NCI-H2029 (cell line): ENCODE measurements around the gene MAPKAPK2.

Experiments used
- DNase-seq: peaks from one replicate; lab custom pipeline; 2025; lab: John Stamatoyannopoulos, UW

MAPKAPK2 gene

DNA sequence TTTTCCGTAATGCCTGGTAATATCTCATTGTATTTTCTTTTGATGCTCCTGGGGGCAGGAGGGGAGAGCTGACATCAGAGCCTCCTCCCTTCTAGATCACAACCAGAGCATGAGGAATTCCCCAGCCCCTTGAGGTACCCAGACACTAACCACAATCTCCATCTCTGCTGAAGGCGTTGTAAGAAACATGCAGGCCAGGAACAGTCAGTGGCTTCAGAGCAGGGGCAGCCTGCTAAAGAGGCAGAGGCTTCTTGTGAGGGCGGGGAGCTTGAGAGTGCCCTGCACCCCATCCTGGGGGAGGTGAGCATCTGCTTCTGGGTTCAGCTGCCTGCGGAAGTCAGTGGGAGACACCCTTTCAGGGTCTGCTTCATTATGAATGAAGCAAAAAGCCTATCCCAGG, 19.0 kb downstream of the MAPKAPK2 start:
- no peak for DNase-seq

DNA sequence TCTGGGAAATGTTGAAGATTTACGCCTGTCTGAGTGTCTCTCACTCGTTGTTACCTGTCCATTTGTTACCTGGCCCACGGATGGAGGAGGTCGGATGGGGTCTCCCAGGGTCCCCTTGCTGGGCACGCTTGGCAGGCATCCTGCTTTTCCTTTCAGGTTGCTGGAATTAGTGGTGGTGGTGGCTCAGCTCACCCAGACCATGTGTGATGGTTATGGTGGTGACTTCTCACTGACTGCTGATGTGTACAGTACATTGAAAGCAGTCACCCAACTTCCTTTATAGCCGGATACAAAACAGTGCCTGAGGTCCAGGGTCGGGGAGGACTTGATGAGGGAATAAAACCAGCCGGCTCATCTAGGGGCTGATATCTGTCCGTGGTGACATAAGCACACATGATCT, 19.5 kb downstream of the MAPKAPK2 start:
- no peak for DNase-seq

DNA sequence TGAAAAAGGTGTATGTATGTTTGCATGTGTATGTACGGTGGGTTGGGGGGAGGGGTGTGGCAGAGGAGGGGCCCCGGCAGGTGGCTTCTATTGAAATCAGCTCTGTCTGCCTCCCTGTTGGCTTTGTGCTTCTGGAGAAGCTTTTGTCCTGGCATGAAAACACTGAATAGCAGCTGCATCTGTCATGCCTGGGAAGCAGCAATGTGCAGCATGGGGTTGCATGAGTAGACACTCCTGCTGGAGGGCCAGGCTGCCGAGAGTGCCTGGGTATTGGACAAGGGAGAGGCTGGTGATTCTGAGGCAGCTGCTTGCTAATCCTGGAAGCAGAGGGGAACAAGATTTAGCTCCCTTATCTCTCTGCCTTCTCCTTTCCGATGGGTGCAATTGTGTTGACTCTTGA, 20.5 kb downstream of the MAPKAPK2 start:
- DNase-seq, result peak; percentile 74

- DNase-seq, result no peak
These were observed 21.1 kb downstream of the MAPKAPK2 start for GRCh38 chr1:206705726-206706297.

DNA sequence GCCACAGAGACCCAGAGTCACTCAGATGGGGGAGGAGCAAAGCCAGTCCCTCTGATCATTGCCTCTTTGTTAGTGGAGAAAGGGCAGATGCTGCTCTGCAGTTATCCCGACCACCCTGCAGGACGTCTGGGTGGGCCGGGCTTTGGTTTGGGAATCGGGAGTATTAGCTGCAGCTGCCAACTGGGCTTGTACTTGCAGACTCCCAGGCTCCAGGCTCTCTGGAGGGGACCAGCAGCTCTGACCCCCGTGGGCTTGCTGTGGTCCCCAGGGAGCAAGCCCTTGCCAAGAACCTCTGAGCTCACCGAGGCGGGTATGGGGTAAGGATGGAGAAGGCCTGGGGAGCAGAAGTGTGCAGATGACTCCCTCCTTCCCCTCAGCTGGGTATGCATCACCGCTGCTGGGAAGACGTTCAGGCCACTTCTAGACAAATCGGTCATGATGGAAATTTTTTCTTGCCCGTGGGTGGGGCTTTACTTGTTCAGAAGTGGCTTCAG, 21.6 kb downstream of the MAPKAPK2 start:
- DNase-seq, result no peak

- no peak for DNase-seq
These were observed 22.2 kb downstream of the MAPKAPK2 start for GRCh38 chr1:206706806-206707366.

DNA sequence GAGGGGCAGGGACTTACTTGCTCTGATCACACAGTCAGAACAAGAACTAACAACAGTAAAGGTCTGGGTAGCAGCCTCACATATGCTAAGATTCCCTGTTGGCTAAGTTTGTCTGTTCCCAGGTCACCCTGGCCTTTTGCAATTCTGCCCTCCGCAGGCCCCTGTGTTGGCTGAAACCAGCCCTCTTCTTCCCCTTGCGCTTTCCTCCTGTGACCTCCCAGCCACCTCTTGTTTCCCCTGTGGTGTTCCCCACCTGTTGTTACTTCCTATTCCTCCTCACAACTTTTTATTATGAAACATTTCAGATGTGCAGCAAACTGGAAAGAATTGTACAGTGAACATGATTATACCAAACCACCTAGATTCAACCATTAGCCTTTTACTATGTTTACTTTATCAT, 23.4 kb downstream of the MAPKAPK2 start:
- DNase-seq, result no peak

GRCh38 chr1:206708882-206709281, 24.2 kb downstream of the MAPKAPK2 start:
- no peak for DNase-seq

DNA sequence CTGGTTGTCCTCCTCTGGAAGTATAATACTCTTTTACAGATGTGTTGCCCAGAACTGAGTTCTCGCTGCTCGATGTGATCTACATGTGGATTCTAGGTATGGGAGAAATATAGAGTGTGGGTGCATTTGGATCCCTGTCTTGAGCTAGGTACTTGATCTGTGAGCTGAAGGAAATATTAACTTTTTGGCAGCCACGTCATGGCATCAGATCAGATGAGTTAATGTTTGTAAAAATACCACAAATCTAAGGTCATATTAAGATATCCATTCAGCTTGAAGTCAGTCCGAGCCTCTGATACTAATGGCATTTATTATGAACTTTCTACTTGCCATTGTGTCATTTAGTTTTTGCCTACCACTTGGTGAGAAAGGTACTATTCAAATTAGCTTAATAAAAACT, 24.6 kb downstream of the MAPKAPK2 start:
- no peak for DNase-seq

- no peak for DNase-seq
These were observed 25.2 kb downstream of the MAPKAPK2 start for GRCh38 chr1:206709772-206710459.

DNA sequence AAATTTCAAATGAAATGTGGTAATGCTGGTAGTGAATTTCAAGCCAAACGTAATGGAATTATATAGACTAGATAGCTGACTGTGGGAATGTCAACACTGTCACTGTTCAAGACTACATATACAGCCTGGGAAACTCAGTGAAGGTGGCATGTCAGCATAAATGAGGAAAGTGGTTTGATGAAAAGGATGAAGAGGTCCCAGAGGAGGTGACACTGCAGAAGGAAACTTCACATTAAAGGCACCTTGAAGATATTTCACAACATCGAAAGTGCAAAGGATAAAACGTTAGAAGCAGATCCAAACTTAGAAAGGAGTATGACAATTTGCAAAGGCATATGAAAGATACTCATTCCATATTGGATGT, 25.7 kb downstream of the MAPKAPK2 start:
- no peak for DNase-seq

GRCh38 chr1:206713070-206713469, 28.4 kb downstream of the MAPKAPK2 start:
- no peak for DNase-seq

DNA sequence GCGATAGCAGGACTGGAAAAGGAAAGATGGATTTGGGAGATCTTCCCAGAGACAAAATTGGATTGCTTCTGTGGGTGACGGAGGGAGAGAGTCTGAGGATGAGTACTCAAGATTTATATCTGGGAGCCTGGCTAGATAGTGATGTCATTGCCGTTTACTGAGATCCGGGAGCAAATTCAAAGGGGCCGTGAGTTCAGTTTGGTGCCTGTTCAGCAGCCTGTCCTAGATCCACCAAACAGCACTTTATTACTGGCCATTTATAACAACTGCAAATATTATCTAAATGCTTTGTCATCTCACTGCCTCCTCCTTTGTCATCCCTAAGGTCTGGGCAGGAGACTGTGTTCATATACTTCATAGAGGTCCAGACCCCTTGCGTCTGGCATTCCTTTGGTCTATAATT, 29.2 kb downstream of the MAPKAPK2 start:
- no peak for DNase-seq

DNA sequence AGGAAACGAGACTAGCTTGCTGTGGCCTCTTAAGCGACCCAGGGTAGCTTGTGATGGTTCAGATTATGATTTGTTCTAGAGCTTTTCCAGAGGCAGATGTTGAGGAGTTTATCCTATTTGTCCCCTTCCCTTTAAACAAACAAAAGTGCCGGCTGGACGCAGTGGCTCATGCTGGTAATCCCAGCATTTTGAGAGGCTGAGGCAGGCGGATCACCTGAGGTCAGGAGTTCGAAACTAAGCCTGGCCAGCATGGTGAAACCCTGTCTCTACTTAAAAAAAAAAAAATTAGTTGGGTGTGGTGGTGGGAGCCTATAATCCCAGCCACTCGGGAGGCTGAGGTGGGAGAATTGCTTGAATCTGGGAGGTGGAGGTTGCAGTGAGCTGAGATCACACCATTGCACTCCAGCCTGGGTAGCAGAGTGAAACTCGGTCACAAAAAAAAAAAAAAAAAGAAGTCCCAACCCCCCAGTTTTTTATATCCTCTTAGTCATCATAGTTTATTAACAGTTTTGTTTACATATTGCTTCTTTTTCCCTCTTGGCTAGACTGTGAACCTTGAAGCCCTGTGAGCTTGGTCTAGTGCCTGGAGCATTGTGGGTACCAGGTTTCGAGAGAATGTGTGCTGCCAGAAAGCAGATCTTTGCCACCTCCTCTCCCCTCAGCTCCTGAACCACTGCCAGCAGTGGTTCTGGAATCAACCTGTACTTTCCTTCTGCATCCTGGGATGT, 29.8 kb downstream of the MAPKAPK2 start:
- no peak for DNase-seq

DNA sequence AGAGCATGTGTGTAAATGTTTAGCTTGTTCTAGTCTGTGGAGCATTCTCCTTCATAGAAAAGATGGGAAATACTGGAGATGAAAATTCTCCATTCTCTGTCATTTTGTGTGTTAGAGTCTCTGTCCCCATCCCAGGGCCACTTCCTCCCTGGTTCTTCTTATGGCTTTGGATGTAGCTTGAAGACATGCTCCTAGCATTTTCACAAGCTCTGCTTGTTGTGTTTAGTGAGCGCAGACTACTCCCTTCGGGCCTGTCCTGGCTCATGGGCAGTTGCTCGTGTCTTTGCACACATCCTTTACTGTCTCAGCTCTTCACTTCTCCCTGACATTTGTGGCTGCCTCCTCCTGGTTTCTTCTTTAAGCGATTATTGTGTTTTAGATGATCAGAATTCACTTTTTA, 30.4 kb downstream of the MAPKAPK2 start:
- DNase-seq, result no peak

- DNase-seq, result no peak
These were observed 30.9 kb downstream of the MAPKAPK2 start for GRCh38 chr1:206715552-206716158.

GRCh38 chr1:206716159-206716869, 31.6 kb downstream of the MAPKAPK2 start:
- DNase-seq, result no peak

- DNase-seq, result no peak
These were observed 32.4 kb downstream of the MAPKAPK2 start for GRCh38 chr1:206716870-206717673.

GRCh38 chr1:206717674-206717989, 32.9 kb downstream of the MAPKAPK2 start:
- no peak for DNase-seq

- no peak for DNase-seq
These were observed 34.6 kb downstream of the MAPKAPK2 start for GRCh38 chr1:206719169-206719839.

- no peak for DNase-seq
These were observed 36.7 kb downstream of the MAPKAPK2 start for GRCh38 chr1:206721454-206721853.
